C4-2B (cell line): ENCODE measurements around the gene LMNTD2.
"Not testable (repeated sequence)": the region's sequence is repeated elsewhere in the genome, so short reads cannot be mapped to it uniquely, and the experiment has no call there.

Experiments
- H3K27ac ChIP-seq: fragments of 450-650 bp; 2 replicates; pipeline ENCODE4 v1.5.1; 2017
- CTCF ChIP-seq: fragments of 450-650 bp; conservative IDR thresholded peaks from 2 replicates; pipeline ENCODE4 v1.5.1; 2017; ENCODE audit warnings: mild to moderate bottlenecking
- ZFX ChIP-seq: fragments of 450-650 bp; IDR thresholded peaks from 2 replicates; pipeline ENCODE4 v1.6.1; 2017

Gene LMNTD2

GRCh38 chr11:518463-519202 is 41.9 kb downstream of the LMNTD2 start:
- no peak overlapping the region; the same call in 1 of the 2 replicates for H3K27ac ChIP-seq
- peak; percentile 99 for TF ChIP-seq CTCF
- no peak for TF ChIP-seq ZFX

- H3K27ac ChIP-seq = not testable (repeated sequence)
These were observed 43.4 kb downstream of the LMNTD2 start for GRCh38 chr11:516918-517685.

GRCh38 chr11:516400-516799 is 44.1 kb downstream of the LMNTD2 start:
- no peak for TF ChIP-seq ZFX
- no peak for TF ChIP-seq CTCF
- H3K27ac ChIP-seq = no peak overlapping the region

- H3K27ac ChIP-seq = no peak overlapping the region
- TF ChIP-seq ZFX = no peak
- TF ChIP-seq CTCF = no peak
These were observed 45.4 kb downstream of the LMNTD2 start for GRCh38 chr11:515131-515530.

- TF ChIP-seq ZFX = no peak
- TF ChIP-seq CTCF = no peak
- H3K27ac ChIP-seq = no peak overlapping the region
These were observed 45.9 kb downstream of the LMNTD2 start for GRCh38 chr11:514606-515005.

GRCh38 chr11:512761-513595 is 47.6 kb downstream of the LMNTD2 start:
- TF ChIP-seq ZFX (no peak), CTCF (no peak)
- no peak overlapping the region for H3K27ac ChIP-seq

- TF ChIP-seq ZFX (no peak), CTCF (no peak)
- no peak overlapping the region for H3K27ac ChIP-seq
These were observed 51.6 kb downstream of the LMNTD2 start for GRCh38 chr11:508956-509355.
